Endothelial cell of umbilical vein (primary cell): ENCODE measurements around the gene PNPLA7. TPM values are rescaled to one million over a fixed set of nuclear protein-coding genes. Genes with fewer than 3 reads are reported as not detected.

Source experiments
- BruUV-seq: library from RNA; stranded (reverse); fragments of 400-500 nt; replicated peaks from 2 replicates; lab custom pipeline; 2021; lab: Mats Ljungman, UMichigan
- CTCF ChIA-PET: fragments of 300-600, 350-600 bp; sonication (Branson Sonifier 250); formaldehyde crosslinking; loops from one replicate; lab custom pipeline; 2021; ENCODE audit warnings: antibody characterized with exemption, inconsistent platforms; lab: Charles Lee
- POLR2A ChIA-PET: fragments of 300-600, 350-600 bp; sonication (Branson Sonifier 250); formaldehyde crosslinking; loops from one replicate; lab custom pipeline; 2021; ENCODE audit warnings: antibody characterized with exemption, inconsistent platforms; lab: Charles Lee
- DNase-seq: peaks from one replicate; pipeline ENCODE4 v3.0.0-alpha.2; 2011; ENCODE audit warnings: low read depth, low spot score
- FAIRE-seq: peaks from 2 replicates; lab custom pipeline; 2011; peaks lifted over from hg19 to GRCh38; lab: Jason Lieb, UNC
- H2AFZ ChIP-seq: 2 replicates; pipeline ENCODE4 v1.6.0; 2012; ENCODE audit warnings: low read depth, low read length, control low read depth, inconsistent platforms
- H3K27ac ChIP-seq: 2 replicates; pipeline ENCODE4 v1.5.1; 2011; ENCODE audit warnings: low read depth, mild to moderate bottlenecking, control low read depth, low read length, moderate library complexity; ENCODE audit not compliant: insufficient read depth
- H3K27me3 ChIP-seq, 2 experiments: 2 replicates each; pipeline versions ENCODE4 v1.6.0 to v1.6.1; 2011; ENCODE audit warnings: low read length in 2 of 2, mixed read lengths in 1 of 2; ENCODE audit not compliant: control insufficient read depth in 2 of 2, insufficient read depth in 2 of 2
- H3K36me3 ChIP-seq, 2 experiments: 2 replicates in 1 of 2; 3 replicates in 1 of 2; pipeline ENCODE4 v1.5.1; 2011; ENCODE audit warnings: low read length in 2 of 2, mild to moderate bottlenecking in 1 of 2, moderate library complexity in 1 of 2; ENCODE audit not compliant: control insufficient read depth in 2 of 2, insufficient read depth in 2 of 2; ENCODE audit errors: extremely low read depth in 1 of 2
- H3K4me1 ChIP-seq: 3 replicates; pipeline ENCODE4 v1.5.1; 2011; ENCODE audit warnings: mild to moderate bottlenecking, low read length; ENCODE audit not compliant: control insufficient read depth, insufficient read depth; ENCODE audit errors: extremely low read depth
- H3K4me2 ChIP-seq: 2 replicates; pipeline ENCODE4 v1.6.1; 2011; ENCODE audit warnings: low read length, control low read depth, mixed read lengths; ENCODE audit not compliant: insufficient read depth
- H3K4me3 ChIP-seq, 3 experiments: fragments of 200-600 bp in 1 of 3; sonication (generic), shearing (Covaris generic) in 1 of 3; replicated peaks in 1 of 3; 2 replicates each; pipeline ENCODE4 v1.5.1; 2011 to 2016; ENCODE audit warnings: control low read depth in 3 of 3, low read length in 3 of 3, mild to moderate bottlenecking in 2 of 3, inconsistent platforms in 1 of 3, low read depth in 1 of 3, moderate library complexity in 1 of 3; ENCODE audit not compliant: insufficient read depth in 1 of 3
- H3K79me2 ChIP-seq: 2 replicates; pipeline ENCODE4 v1.6.0; 2012; ENCODE audit warnings: low read length, inconsistent platforms; ENCODE audit not compliant: control insufficient read depth, insufficient read depth
- H3K9ac ChIP-seq: replicated peaks from 2 replicates; pipeline ENCODE3; 2011; ENCODE audit warnings: low read length, control low read depth; ENCODE audit not compliant: insufficient read depth; ENCODE audit errors: extremely low read depth
- H3K9me1 ChIP-seq: replicated peaks from 3 replicates; pipeline ENCODE4 v1.6.0; 2011; ENCODE audit warnings: mild to moderate bottlenecking, low read length; ENCODE audit not compliant: control insufficient read depth, insufficient read depth; ENCODE audit errors: extremely low read depth
- H3K9me3 ChIP-seq: replicated peaks from 2 replicates; pipeline ENCODE4 v1.5.1; 2012; ENCODE audit warnings: low read length, inconsistent platforms; ENCODE audit not compliant: control insufficient read depth, insufficient read depth
- H4K20me1 ChIP-seq: replicated peaks from 2 replicates; pipeline ENCODE3; 2011; ENCODE audit warnings: mild to moderate bottlenecking, low read length; ENCODE audit not compliant: control insufficient read depth, insufficient read depth; ENCODE audit errors: extremely low read depth
- CTCF ChIP-seq, 2 donors: IDR thresholded peaks; 1 replicate in 1 of 2; 2 replicates in 1 of 2; pipeline ENCODE4 v1.5.1; 2011; ENCODE audit warnings: low read length in 2 of 2, mild to moderate bottlenecking in 2 of 2, moderate library complexity in 2 of 2, control low read depth in 1 of 2, inconsistent platforms in 1 of 2, low read depth in 1 of 2; ENCODE audit not compliant: insufficient read depth in 1 of 2; ENCODE audit errors: extremely low read depth in 1 of 2
- EZH2 ChIP-seq: IDR thresholded peaks from 2 replicates; pipeline ENCODE4 v1.6.1; 2012; ENCODE audit warnings: borderline replicate concordance, low read depth, mild to moderate bottlenecking, moderate library complexity, low read length, inconsistent platforms; ENCODE audit not compliant: severe bottlenecking
- FOS ChIP-seq: IDR thresholded peaks from 2 replicates; pipeline ENCODE4 v1.6.1; 2011; ENCODE audit warnings: mild to moderate bottlenecking, low read length, moderate library complexity, borderline replicate concordance; ENCODE audit not compliant: insufficient read depth
- GATA2 ChIP-seq: IDR thresholded peaks from 2 replicates; pipeline ENCODE4 v1.7.0; 2011; ENCODE audit warnings: low read depth, mild to moderate bottlenecking, moderate library complexity, mixed read lengths, low read length; ENCODE audit not compliant: insufficient read length, insufficient read depth
- JUN ChIP-seq: IDR thresholded peaks from 2 replicates; pipeline ENCODE4 v1.6.1; 2011; ENCODE audit warnings: borderline replicate concordance, low read depth; ENCODE audit not compliant: insufficient read length, insufficient read depth
- MAX ChIP-seq: IDR thresholded peaks from 2 replicates; pipeline ENCODE4 v1.6.1; 2011; ENCODE audit not compliant: insufficient read depth, insufficient read length
- MYC ChIP-seq: IDR thresholded peaks from one replicate; pipeline ENCODE4 v1.6.1; 2011; ENCODE audit warnings: mild to moderate bottlenecking, low read depth, low read length
- POLR2A ChIP-seq: IDR thresholded peaks from 2 replicates; pipeline ENCODE4 v1.6.1; 2012; ENCODE audit warnings: low read depth, mild to moderate bottlenecking, control low read depth, low read length
- POLR2AphosphoS5 ChIP-seq: IDR thresholded peaks from 2 replicates; pipeline ENCODE4 v1.6.1; 2012; ENCODE audit warnings: low read depth, mild to moderate bottlenecking, control low read depth, low read length, moderate library complexity; ENCODE audit not compliant: insufficient read depth
- dilution Hi-C: fragments of 300-500 bp; cut with MboI; formaldehyde crosslinking; loops from one replicate; pipeline ENCODE4 v1.15.0; 2019; ENCODE audit warnings: low sequenced_read_pairs; ENCODE audit not compliant: extremely low pct_ligation_motif_present
- intact Hi-C: fragments of 100-400 bp; cut with micrococcal nuclease; formaldehyde crosslinking; loops from one replicate; pipeline ENCODE4 v1.10.0; 2022
- polyA plus RNA-seq, 4 experiments: library from polyadenylated mRNA; depleted of rRNA in 3 of 4; stranded (reverse) in 3 of 4; unstranded in 1 of 4; fragments of >200 nt; gene quantifications; 2 replicates each; pipeline versions ENCODE4 v1.2.1 to v1.2.3, GENCODE V29; 2011 to 2012; ENCODE audit warnings: missing spikeins in 1 of 4
- total RNA-seq: library from RNA; stranded (reverse); gene quantifications from 2 replicates; pipeline ENCODE4 v1.2.3, GENCODE V29; 2021

Gene PNPLA7
- total and polyA plus RNA-seq, 2 donors (not counting 3 experiments of a cell fraction or from before 2014, with no cell fraction given) = 1.0 to 1.9 TPM

DNA sequence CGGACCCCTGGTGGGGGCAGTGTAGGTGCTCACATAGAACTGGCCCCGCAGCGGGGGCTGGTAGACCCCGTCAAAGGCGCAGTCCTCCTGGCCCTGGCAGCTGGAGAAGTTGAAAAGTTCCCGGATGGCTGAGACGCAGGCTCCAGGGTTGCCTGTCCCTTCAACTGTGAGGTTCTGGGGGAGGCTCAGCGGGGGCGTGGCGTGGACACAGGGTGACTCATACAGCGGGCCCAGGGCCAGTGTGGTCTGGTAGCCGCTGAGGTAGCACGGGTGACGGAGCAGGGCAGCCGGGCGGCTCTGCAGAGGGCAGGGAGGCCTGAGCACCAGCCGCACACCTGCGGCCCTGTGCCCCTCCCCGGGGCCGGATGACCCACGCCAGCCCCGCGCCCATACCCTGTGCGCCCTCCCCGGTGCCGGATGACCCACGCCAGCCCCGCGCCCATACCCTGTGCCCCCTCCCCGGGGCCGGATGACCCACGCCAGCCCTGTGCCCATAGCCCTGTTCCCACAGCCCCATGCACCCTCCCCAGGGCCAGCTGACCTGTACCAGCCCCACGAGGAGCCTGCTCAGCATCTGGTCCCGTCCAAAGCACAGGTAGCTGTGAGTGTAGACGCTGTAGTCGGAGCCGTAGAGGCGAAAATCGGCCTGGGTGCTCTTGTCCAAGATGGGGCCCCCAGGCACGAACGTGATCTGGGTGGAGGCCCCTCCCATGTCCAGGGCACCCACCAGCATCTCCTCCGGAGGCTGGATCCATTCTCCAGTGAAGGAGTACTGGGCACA lies 114.0 kb downstream of the PNPLA7 start:
- dilution Hi-C loops = no loop called here
- no peaks in the 10 kb centered on the region for H3K4me1 ChIP-seq
- H4K20me1 ChIP-seq = no peaks in the 10 kb centered on the region
- FAIRE-seq (peak; percentile 37), DNase-seq (no peak)
- ChIA-PET CTCF (interaction anchor here (0.5 to 1.6 kb wide), 3 partner anchors 12 to 13 kb away, joined by 3 to 11 read pairs (median 3); partner anchors contain the start of genes EXD3 and NOXA1), POLR2A (no interaction called here)
- no peak overlapping the region for H3K27ac ChIP-seq
- H3K4me3 ChIP-seq = no peak overlapping the region
- no TSS peak for BruUV-seq
- H3K9me1 ChIP-seq = no peaks in the 10 kb centered on the region
- no peaks in the 10 kb centered on the region for H3K36me3 ChIP-seq
- intact Hi-C loops = no loop called here
- TF ChIP-seq FOS (peak; percentile 52), MYC (no peak)
- H3K27me3 ChIP-seq = no peaks in the 10 kb centered on the region
- no peak overlapping the region for H3K4me2 ChIP-seq
- H3K9ac ChIP-seq = no peak overlapping the region
- no peaks in the 10 kb centered on the region for H3K79me2 ChIP-seq
- no peak overlapping the region for H2AFZ ChIP-seq
- H3K9me3 ChIP-seq = no peaks in the 10 kb centered on the region

- no peak overlapping the region for H2AFZ ChIP-seq
- POLR2A ChIA-PET = no interaction called here
Observed at GRCh38 chr9:137435381-137435891, 114.8 kb downstream of the PNPLA7 start.

More at GRCh38 chr9:137435381-137435891, 114.8 kb downstream of the PNPLA7 start:
- DNase-seq (no peak), FAIRE-seq (no peak)
- intact Hi-C loops (no loop called here), dilution Hi-C loops (no loop called here)
- Histone ChIP-seq H3K36me3 (no peaks in the 10 kb centered on the region), H3K4me1 (no peaks in the 10 kb centered on the region), H3K9me3 (no peaks in the 10 kb centered on the region), H3K27ac (no peak overlapping the region), H3K27me3 (no peaks in the 10 kb centered on the region), H4K20me1 (no peaks in the 10 kb centered on the region), H3K4me2 (no peak overlapping the region), H3K4me3 (no peak overlapping the region), H3K9me1 (no peaks in the 10 kb centered on the region), H3K79me2 (no peaks in the 10 kb centered on the region), H3K9ac (no peak overlapping the region)
- TF ChIP-seq CTCF (IDR thresholded peaks at IDR 0.05; ENCODE audit: extremely low read depth in 1 of 2, insufficient read depth in 1 of 2, low read depth in 1 of 2, low read length in 2 of 2) (no peak), MYC (no peak), GATA2 (no peak), POLR2AphosphoS5 (no peak), MAX (no peak), FOS (no peak), EZH2 (no peak), JUN (no peak), POLR2A (no peak)
- CTCF ChIA-PET = interaction anchor here (0.5 to 4.5 kb wide), 2 partner anchors 12 to 13 kb away, joined by 3 to 28 read pairs; partner anchors contain the start of genes EXD3 and NOXA1
- BruUV-seq = no TSS peak
